IPS DF 6.9 (cell line): ENCODE measurements around the gene BAG2.

Experiments
- DNase-seq: peaks from one replicate; pipeline ENCODE4 v3.0.0-alpha.2; 2013; ENCODE audit warnings: low read depth, low spot score
- H3K27ac ChIP-seq: one replicate; pipeline ENCODE4 v1.5.1; 2013; ENCODE audit warnings: low read length, control low read depth
- H3K27me3 ChIP-seq: 2 replicates; pipeline ENCODE4 v1.6.1; 2013; ENCODE audit warnings: mild to moderate bottlenecking, low read length; ENCODE audit not compliant: control insufficient read depth, insufficient read depth
- H3K36me3 ChIP-seq: 2 replicates; pipeline ENCODE4 v1.6.1; 2013; ENCODE audit warnings: low read length; ENCODE audit not compliant: control insufficient read depth, insufficient read depth
- H3K4me1 ChIP-seq: 2 replicates; pipeline ENCODE4 v1.6.1; 2013; ENCODE audit warnings: low read length; ENCODE audit not compliant: control insufficient read depth, insufficient read depth
- H3K4me3 ChIP-seq: 2 replicates; pipeline ENCODE4 v1.5.1; 2013; ENCODE audit warnings: mild to moderate bottlenecking, low read length
- H3K9me3 ChIP-seq: 2 replicates; pipeline ENCODE4 v1.6.1; 2013; ENCODE audit warnings: low read length, inconsistent platforms; ENCODE audit not compliant: control insufficient read depth, insufficient read depth
- WGBS: extraction: QIAGEN DNeasy Blood & Tissue Kit; methylation state at CpG from one replicate; pipeline ENCODE4 v1.1.7; 2013; ENCODE audit warnings: mixed read lengths, missing lambda C conversion rate; ENCODE audit not compliant: insufficient read length, insufficient coverage; 5-methylcytosine and 5-hydroxymethylcytosine counted together

The BAG2 gene

GRCh38 chr6:57143690-57144089, 28.4 kb upstream of the BAG2 start:
- Histone ChIP-seq H3K4me3 (no peak overlapping the region), H3K9me3 (no peaks in the 10 kb centered on the region), H3K27ac (no peak overlapping the region), H3K36me3 (peaks cover 6% of the 10 kb centered on the region; the same call in 1 of the 2 replicates), H3K27me3 (no peaks in the 10 kb centered on the region), H3K4me1 (no peaks in the 10 kb centered on the region)
- no peak for DNase-seq
- WGBS = no CpG with 5 or more reads among the region's 1 CpG

GRCh38 chr6:57147401-57147800, 24.7 kb upstream of the BAG2 start:
- H3K4me1 ChIP-seq = no peaks in the 10 kb centered on the region
- H3K9me3 ChIP-seq = no peaks in the 10 kb centered on the region
- H3K4me3 ChIP-seq = no peak overlapping the region
- no peak overlapping the region for H3K27ac ChIP-seq
- WGBS = no CpG with 5 or more reads among the region's 5 CpGs
- no peaks in the 10 kb centered on the region for H3K27me3 ChIP-seq
- H3K36me3 ChIP-seq = peaks cover 3% of the 10 kb centered on the region; the same call in 1 of the 2 replicates
- DNase-seq = no peak

- Histone ChIP-seq H3K9me3 (no peaks in the 10 kb centered on the region), H3K4me1 (no peaks in the 10 kb centered on the region), H3K27ac (no peak overlapping the region), H3K36me3 (peaks cover 3% of the 10 kb centered on the region; the same call in 1 of the 2 replicates), H3K27me3 (no peaks in the 10 kb centered on the region), H3K4me3 (no peak overlapping the region)
- no CpG with 5 or more reads among the region's 7 CpGs for WGBS
- no peak for DNase-seq
Measured at GRCh38 chr6:57147955-57148858, 23.9 kb upstream of the BAG2 start.

GRCh38 chr6:57158658-57159057, 13.5 kb upstream of the BAG2 start:
- peaks cover 3% of the 10 kb centered on the region; the same call in 1 of the 2 replicates for H3K36me3 ChIP-seq
- no peak overlapping the region for H3K27ac ChIP-seq
- no peaks in the 10 kb centered on the region for H3K27me3 ChIP-seq
- H3K4me1 ChIP-seq = no peaks in the 10 kb centered on the region
- DNase-seq = no peak
- H3K4me3 ChIP-seq = no peak overlapping the region
- H3K9me3 ChIP-seq = no peaks in the 10 kb centered on the region

GRCh38 chr6:57159127-57159526, 13.0 kb upstream of the BAG2 start:
- H3K4me1 ChIP-seq = no peaks in the 10 kb centered on the region
- no peaks in the 10 kb centered on the region; the same call in 1 of the 2 replicates for H3K36me3 ChIP-seq
- WGBS = no CpG with 5 or more reads among the region's 2 CpGs
- no peak overlapping the region for H3K4me3 ChIP-seq
- H3K27ac ChIP-seq = no peak overlapping the region
- H3K27me3 ChIP-seq = no peaks in the 10 kb centered on the region
- no peak for DNase-seq
- no peaks in the 10 kb centered on the region for H3K9me3 ChIP-seq

GRCh38 chr6:57162028-57162427, 10.1 kb upstream of the BAG2 start:
- no peaks in the 10 kb centered on the region for H3K27me3 ChIP-seq
- DNase-seq = no peak
- H3K4me3 ChIP-seq = no peak overlapping the region
- H3K27ac ChIP-seq = no peak overlapping the region
- WGBS = 100% methylated on average over 1 of the region's 2 CpGs
- H3K4me1 ChIP-seq = no peaks in the 10 kb centered on the region
- H3K9me3 ChIP-seq = no peaks in the 10 kb centered on the region
- H3K36me3 ChIP-seq = no peaks in the 10 kb centered on the region; the same call in 1 of the 2 replicates

- WGBS = no CpG with 5 or more reads among the region's 3 CpGs
- Histone ChIP-seq H3K9me3 (no peaks in the 10 kb centered on the region), H3K4me1 (no peaks in the 10 kb centered on the region), H3K27me3 (no peaks in the 10 kb centered on the region), H3K36me3 (no peaks in the 10 kb centered on the region; the same call in 1 of the 2 replicates), H3K27ac (no peak overlapping the region), H3K4me3 (no peak overlapping the region)
- no peak for DNase-seq
Measured at GRCh38 chr6:57162516-57162915, 9.6 kb upstream of the BAG2 start.

- WGBS = no CpG with 5 or more reads among the region's 2 CpGs
- no peaks in the 10 kb centered on the region for H3K27me3 ChIP-seq
- H3K9me3 ChIP-seq = no peaks in the 10 kb centered on the region
- no peak for DNase-seq
- no peak overlapping the region for H3K27ac ChIP-seq
- H3K4me3 ChIP-seq = no peak overlapping the region
- no peaks in the 10 kb centered on the region; the same call in 1 of the 2 replicates for H3K36me3 ChIP-seq
- no peaks in the 10 kb centered on the region for H3K4me1 ChIP-seq
Measured at GRCh38 chr6:57163956-57164355, 8.2 kb upstream of the BAG2 start.

- Histone ChIP-seq H3K4me1 (no peaks in the 10 kb centered on the region), H3K9me3 (no peaks in the 10 kb centered on the region), H3K4me3 (no peak overlapping the region), H3K27ac (no peak overlapping the region), H3K27me3 (no peaks in the 10 kb centered on the region), H3K36me3 (no peaks in the 10 kb centered on the region; the same call in 1 of the 2 replicates)
- no CpG with 5 or more reads among the region's 1 CpG for WGBS
- DNase-seq = no peak
Measured at GRCh38 chr6:57165080-57165479, 7.0 kb upstream of the BAG2 start.

- WGBS = no CpG with 5 or more reads among the region's 19 CpGs
- no peak for DNase-seq
- Histone ChIP-seq H3K27me3 (no peaks in the 10 kb centered on the region), H3K9me3 (no peaks in the 10 kb centered on the region), H3K4me1 (peaks cover 1% of the 10 kb centered on the region; the same call in 1 of the 2 replicates), H3K4me3 (peak overlapping the region; percentile 57; the same call in 1 of the 2 replicates), H3K27ac (no peak overlapping the region), H3K36me3 (no peaks in the 10 kb centered on the region)
Measured at GRCh38 chr6:57173056-57173885, 1.1 kb downstream of the BAG2 start.
